HepG2 (cell line): Measurements from ENCODE around the gene ATP5F1E. TPM values are rescaled to one million over a fixed set of nuclear protein-coding genes. Genes with fewer than 3 reads are reported as not detected.
A peak's percentile ranks its signal among the peaks of the same experiment; 100 is the strongest.

ENCODE experiments used
- GABPB1 ChIP-seq: IDR thresholded peaks from 2 replicates; pipeline ENCODE4 v1.6.1; 2016; ENCODE audit warnings: mild to moderate bottlenecking, missing genetic modification reagents, moderate library complexity, missing compliant biosample characterization
- RXRB ChIP-seq: IDR thresholded peaks from 2 replicates; pipeline ENCODE4 v1.6.1; 2016; ENCODE audit warnings: borderline replicate concordance, missing genetic modification reagents, missing compliant biosample characterization
- SNRNP70 ChIP-seq: fragments of 200-400 bp; formaldehyde crosslinking; IDR thresholded peaks from 2 replicates; pipeline ENCODE4 v1.6.1; 2017; ENCODE audit warnings: mild to moderate bottlenecking, low read depth, low read length, moderate library complexity
- SSRP1 ChIP-seq: IDR thresholded peaks from 2 replicates; pipeline ENCODE4 v1.6.1; 2016; ENCODE audit warnings: control low read depth
- ZBTB21 ChIP-seq: sonication (generic); formaldehyde crosslinking; IDR thresholded peaks from 2 replicates; pipeline ENCODE4 v1.4.0; 2020; ENCODE audit warnings: missing genetic modification reagents
- ZBTB7B ChIP-seq: sonication (generic); formaldehyde crosslinking; IDR thresholded peaks from 2 replicates; pipeline ENCODE4 v1.4.0; 2020; ENCODE audit warnings: missing genetic modification reagents
- ZNF160 ChIP-seq: sonication (generic); formaldehyde crosslinking; IDR thresholded peaks from 2 replicates; pipeline ENCODE4 v1.8.0; 2022; ENCODE audit warnings: mild to moderate bottlenecking, inconsistent platforms, missing genetic modification reagents
- polyA plus RNA-seq, 8 experiments: library from polyadenylated mRNA; depleted of rRNA in 3 of 8; stranded (reverse) in 7 of 8; unstranded in 1 of 8; fragments of >200 nt; fragmentation: Illumina TruSeq in 4 of 8; extraction: Trizol in 4 of 8; gene quantifications; 2 replicates each; pipeline versions ENCODE4 v1.2.1 to v1.2.3, GENCODE V29; 2011 to 2016; ENCODE audit warnings: low read depth in 4 of 8, missing spikeins in 1 of 8, mixed read lengths in 1 of 8; ENCODE audit not compliant: insufficient read depth in 1 of 8
- total RNA-seq, 5 experiments: library from RNA; depleted of rRNA; stranded (reverse); fragments of >200 nt; fragmentation: Illumina TruSeq; extraction: Trizol; gene quantifications; 2 replicates each; pipeline ENCODE4 v1.2.3, GENCODE V29; 2016; ENCODE audit warnings: low read depth in 1 of 5
- TF ChIP-seq, protein P1 (sequence below): sonication (generic); formaldehyde crosslinking; IDR thresholded peaks from 2 replicates; pipeline ENCODE4 v1.8.0; 2022; ENCODE audit warnings: missing genetic modification reagents, mild to moderate bottlenecking, moderate library complexity, borderline replicate concordance
- TF ChIP-seq, protein P2 (sequence below): sonication (generic); formaldehyde crosslinking; IDR thresholded peaks from 2 replicates; pipeline ENCODE4 v1.4.0; 2020; ENCODE audit warnings: missing genetic modification reagents
- TF ChIP-seq, protein P3 (sequence below): sonication (generic); formaldehyde crosslinking; IDR thresholded peaks from 2 replicates; pipeline ENCODE4 v1.4.0; 2020; ENCODE audit warnings: missing genetic modification reagents
- TF ChIP-seq, protein P4 (sequence below): sonication (generic); formaldehyde crosslinking; IDR thresholded peaks from 2 replicates; pipeline ENCODE4 v1.4.0; 2020; ENCODE audit warnings: missing genetic modification reagents
- TF ChIP-seq, protein P5 (sequence below): sonication (generic); formaldehyde crosslinking; IDR thresholded peaks from 2 replicates; pipeline ENCODE4 v1.4.0; 2020; ENCODE audit warnings: mild to moderate bottlenecking, missing genetic modification reagents
- TF ChIP-seq, protein P6 (sequence below): sonication (generic); formaldehyde crosslinking; IDR thresholded peaks from 2 replicates; pipeline ENCODE4 v1.5.1; 2020; ENCODE audit warnings: mild to moderate bottlenecking, missing genetic modification reagents, borderline replicate concordance

ATP5F1E gene
- total and polyA plus RNA-seq, 2 of the 13 experiments (the other 11 are each of a cell fraction or from before 2014, with no cell fraction given) = 121 to 134 TPM

DNA sequence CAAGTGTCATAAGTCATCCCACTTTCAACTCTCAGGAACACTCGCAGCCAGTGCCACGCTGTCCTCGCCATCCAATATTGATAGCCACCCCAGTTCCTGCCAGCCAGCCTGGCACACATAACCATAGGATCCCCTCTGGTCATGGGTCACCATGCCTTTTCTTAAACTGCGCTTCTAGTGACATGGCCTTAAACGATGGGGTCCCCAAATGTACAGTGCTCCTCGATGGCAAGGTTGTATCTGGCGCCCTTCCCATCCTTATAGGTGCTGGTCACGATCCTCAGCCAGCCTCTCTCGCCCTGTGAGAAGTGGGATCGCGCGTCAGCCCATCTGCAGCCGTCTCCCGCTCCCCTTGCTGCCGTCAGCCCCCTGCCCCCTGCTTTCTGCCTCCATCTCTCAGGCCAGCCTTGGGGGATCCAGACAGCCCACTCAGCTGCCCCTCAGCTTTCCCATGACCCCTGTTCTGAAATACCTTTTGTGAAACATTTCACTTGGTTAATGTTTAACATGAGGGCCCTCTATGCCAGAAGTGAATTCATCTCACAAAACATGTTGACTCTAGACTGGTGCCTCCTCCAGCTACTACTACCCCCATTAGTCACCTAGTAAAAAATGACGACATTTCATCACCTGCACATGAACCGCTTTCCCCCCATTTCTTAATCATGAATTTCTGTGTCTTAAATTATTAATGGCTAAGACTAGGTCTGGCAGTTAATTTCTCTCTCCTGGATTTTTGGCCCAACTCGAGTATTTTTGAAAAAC lies 36.5 kb downstream of the ATP5F1E start (continued):
- 0 out of 2 replicates have a peak, but pooled peaks have one; percentile 24 for TF ChIP-seq ZNF160 (CRISPR knock-in tag)
- TF ChIP-seq ZBTB7B (CRISPR knock-in tag) = peak; percentile 96
- TF ChIP-seq SNRNP70 = no peak
- peak; percentile 89 for TF ChIP-seq ZBTB21 (CRISPR knock-in tag)
- TF ChIP-seq GABPB1 (CRISPR knock-in tag) = peak; percentile 17; the same call in 1 of the 2 replicates
- peak; percentile 75; the same call in 1 of the 2 replicates for TF ChIP-seq SSRP1 (CRISPR knock-in tag)
- TF ChIP-seq, protein P1, sequence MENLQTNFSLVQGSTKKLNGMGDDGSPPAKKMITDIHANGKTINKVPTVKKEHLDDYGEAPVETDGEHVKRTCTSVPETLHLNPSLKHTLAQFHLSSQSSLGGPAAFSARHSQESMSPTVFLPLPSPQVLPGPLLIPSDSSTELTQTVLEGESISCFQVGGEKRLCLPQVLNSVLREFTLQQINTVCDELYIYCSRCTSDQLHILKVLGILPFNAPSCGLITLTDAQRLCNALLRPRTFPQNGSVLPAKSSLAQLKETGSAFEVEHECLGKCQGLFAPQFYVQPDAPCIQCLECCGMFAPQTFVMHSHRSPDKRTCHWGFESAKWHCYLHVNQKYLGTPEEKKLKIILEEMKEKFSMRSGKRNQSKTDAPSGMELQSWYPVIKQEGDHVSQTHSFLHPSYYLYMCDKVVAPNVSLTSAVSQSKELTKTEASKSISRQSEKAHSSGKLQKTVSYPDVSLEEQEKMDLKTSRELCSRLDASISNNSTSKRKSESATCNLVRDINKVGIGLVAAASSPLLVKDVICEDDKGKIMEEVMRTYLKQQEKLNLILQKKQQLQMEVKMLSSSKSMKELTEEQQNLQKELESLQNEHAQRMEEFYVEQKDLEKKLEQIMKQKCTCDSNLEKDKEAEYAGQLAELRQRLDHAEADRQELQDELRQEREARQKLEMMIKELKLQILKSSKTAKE (CRISPR knock-in tag) = peak; percentile 58
- TF ChIP-seq, protein P2, sequence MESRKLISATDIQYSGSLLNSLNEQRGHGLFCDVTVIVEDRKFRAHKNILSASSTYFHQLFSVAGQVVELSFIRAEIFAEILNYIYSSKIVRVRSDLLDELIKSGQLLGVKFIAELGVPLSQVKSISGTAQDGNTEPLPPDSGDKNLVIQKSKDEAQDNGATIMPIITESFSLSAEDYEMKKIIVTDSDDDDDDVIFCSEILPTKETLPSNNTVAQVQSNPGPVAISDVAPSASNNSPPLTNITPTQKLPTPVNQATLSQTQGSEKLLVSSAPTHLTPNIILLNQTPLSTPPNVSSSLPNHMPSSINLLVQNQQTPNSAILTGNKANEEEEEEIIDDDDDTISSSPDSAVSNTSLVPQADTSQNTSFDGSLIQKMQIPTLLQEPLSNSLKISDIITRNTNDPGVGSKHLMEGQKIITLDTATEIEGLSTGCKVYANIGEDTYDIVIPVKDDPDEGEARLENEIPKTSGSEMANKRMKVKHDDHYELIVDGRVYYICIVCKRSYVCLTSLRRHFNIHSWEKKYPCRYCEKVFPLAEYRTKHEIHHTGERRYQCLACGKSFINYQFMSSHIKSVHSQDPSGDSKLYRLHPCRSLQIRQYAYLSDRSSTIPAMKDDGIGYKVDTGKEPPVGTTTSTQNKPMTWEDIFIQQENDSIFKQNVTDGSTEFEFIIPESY (CRISPR knock-in tag) = peak; percentile 20; the same call in 1 of the 2 replicates
- TF ChIP-seq, protein P3, sequence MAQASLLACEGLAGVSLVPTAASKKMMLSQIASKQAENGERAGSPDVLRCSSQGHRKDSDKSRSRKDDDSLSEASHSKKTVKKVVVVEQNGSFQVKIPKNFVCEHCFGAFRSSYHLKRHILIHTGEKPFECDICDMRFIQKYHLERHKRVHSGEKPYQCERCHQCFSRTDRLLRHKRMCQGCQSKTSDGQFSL (CRISPR knock-in tag) = 0 out of 2 replicates have a peak, but pooled peaks have one; percentile 49
- TF ChIP-seq RXRB = peak; percentile 83
- TF ChIP-seq, protein P4, sequence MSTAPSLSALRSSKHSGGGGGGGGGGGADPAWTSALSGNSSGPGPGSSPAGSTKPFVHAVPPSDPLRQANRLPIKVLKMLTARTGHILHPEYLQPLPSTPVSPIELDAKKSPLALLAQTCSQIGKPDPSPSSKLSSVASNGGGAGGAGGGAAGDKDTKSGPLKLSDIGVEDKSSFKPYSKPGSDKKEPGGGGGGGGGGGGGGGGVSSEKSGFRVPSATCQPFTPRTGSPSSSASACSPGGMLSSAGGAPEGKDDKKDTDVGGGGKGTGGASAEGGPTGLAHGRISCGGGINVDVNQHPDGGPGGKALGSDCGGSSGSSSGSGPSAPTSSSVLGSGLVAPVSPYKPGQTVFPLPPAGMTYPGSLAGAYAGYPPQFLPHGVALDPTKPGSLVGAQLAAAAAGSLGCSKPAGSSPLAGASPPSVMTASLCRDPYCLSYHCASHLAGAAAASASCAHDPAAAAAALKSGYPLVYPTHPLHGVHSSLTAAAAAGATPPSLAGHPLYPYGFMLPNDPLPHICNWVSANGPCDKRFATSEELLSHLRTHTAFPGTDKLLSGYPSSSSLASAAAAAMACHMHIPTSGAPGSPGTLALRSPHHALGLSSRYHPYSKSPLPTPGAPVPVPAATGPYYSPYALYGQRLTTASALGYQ = peak; percentile 59; the same call in 1 of the 2 replicates
- TF ChIP-seq, protein P5, sequence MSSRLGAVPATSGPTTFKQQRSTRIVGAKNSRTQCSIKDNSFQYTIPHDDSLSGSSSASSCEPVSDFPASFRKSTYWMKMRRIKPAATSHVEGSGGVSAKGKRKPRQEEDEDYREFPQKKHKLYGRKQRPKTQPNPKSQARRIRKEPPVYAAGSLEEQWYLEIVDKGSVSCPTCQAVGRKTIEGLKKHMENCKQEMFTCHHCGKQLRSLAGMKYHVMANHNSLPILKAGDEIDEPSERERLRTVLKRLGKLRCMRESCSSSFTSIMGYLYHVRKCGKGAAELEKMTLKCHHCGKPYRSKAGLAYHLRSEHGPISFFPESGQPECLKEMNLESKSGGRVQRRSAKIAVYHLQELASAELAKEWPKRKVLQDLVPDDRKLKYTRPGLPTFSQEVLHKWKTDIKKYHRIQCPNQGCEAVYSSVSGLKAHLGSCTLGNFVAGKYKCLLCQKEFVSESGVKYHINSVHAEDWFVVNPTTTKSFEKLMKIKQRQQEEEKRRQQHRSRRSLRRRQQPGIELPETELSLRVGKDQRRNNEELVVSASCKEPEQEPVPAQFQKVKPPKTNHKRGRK = peak; percentile 31; the same call in 1 of the 2 replicates
- TF ChIP-seq, protein P6, sequence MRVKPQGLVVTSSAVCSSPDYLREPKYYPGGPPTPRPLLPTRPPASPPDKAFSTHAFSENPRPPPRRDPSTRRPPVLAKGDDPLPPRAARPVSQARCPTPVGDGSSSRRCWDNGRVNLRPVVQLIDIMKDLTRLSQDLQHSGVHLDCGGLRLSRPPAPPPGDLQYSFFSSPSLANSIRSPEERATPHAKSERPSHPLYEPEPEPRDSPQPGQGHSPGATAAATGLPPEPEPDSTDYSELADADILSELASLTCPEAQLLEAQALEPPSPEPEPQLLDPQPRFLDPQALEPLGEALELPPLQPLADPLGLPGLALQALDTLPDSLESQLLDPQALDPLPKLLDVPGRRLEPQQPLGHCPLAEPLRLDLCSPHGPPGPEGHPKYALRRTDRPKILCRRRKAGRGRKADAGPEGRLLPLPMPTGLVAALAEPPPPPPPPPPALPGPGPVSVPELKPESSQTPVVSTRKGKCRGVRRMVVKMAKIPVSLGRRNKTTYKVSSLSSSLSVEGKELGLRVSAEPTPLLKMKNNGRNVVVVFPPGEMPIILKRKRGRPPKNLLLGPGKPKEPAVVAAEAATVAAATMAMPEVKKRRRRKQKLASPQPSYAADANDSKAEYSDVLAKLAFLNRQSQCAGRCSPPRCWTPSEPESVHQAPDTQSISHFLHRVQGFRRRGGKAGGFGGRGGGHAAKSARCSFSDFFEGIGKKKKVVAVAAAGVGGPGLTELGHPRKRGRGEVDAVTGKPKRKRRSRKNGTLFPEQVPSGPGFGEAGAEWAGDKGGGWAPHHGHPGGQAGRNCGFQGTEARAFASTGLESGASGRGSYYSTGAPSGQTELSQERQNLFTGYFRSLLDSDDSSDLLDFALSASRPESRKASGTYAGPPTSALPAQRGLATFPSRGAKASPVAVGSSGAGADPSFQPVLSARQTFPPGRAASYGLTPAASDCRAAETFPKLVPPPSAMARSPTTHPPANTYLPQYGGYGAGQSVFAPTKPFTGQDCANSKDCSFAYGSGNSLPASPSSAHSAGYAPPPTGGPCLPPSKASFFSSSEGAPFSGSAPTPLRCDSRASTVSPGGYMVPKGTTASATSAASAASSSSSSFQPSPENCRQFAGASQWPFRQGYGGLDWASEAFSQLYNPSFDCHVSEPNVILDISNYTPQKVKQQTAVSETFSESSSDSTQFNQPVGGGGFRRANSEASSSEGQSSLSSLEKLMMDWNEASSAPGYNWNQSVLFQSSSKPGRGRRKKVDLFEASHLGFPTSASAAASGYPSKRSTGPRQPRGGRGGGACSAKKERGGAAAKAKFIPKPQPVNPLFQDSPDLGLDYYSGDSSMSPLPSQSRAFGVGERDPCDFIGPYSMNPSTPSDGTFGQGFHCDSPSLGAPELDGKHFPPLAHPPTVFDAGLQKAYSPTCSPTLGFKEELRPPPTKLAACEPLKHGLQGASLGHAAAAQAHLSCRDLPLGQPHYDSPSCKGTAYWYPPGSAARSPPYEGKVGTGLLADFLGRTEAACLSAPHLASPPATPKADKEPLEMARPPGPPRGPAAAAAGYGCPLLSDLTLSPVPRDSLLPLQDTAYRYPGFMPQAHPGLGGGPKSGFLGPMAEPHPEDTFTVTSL (CRISPR knock-in tag) = peak; percentile 54; the same call in 1 of the 2 replicates
